Psoas muscle (tissue), 8 donors: ENCODE data around the gene PURA. TPM values are rescaled to one million over a fixed set of nuclear protein-coding genes. Genes with fewer than 3 reads are reported as not detected.
A peak's percentile ranks its signal among the peaks of the same experiment; 100 is the strongest.

Experiments used
- ATAC-seq, 4 donors: fragments of 200-7000 bp; cut with Tn5 transposase; one replicate each; pipeline ENCODE4 v1.9.1; 2020; ENCODE audit warnings: moderate library complexity in 3 of 4, mild to moderate bottlenecking in 2 of 4
- DNase-seq, 2 donors: peaks; one replicate each; pipeline ENCODE4 v3.0.0-alpha.2; 2020
- H3K27ac ChIP-seq: fragments of 200-600 bp; one replicate; pipeline ENCODE4 v1.8.0; 2022
- H3K27me3 ChIP-seq, 3 donors: fragments of 200-600 bp in 1 of 3; one replicate each; pipeline versions ENCODE4 v1.6.1 to v1.8.0; 2013 to 2022; ENCODE audit warnings: low read length in 2 of 3, mild to moderate bottlenecking in 2 of 3, moderate library complexity in 1 of 3; ENCODE audit not compliant: insufficient read depth in 3 of 3
- H3K36me3 ChIP-seq, 2 donors: fragments of 200-600 bp in 1 of 2; one replicate each; pipeline versions ENCODE4 v1.6.1 to v1.8.0; 2013 to 2022; ENCODE audit warnings: low read depth in 1 of 2, mild to moderate bottlenecking in 1 of 2, moderate library complexity in 1 of 2; ENCODE audit not compliant: insufficient read depth in 1 of 2
- H3K4me1 ChIP-seq: fragments of 200-600 bp; one replicate; pipeline ENCODE4 v1.8.0; 2022
- H3K4me3 ChIP-seq: fragments of 200-600 bp; one replicate; pipeline ENCODE4 v1.8.0; 2022; ENCODE audit warnings: mild to moderate bottlenecking
- H3K9me3 ChIP-seq: fragments of 200-600 bp; one replicate; pipeline ENCODE4 v1.8.0; 2022
- WGBS, 3 donors: extraction: QIAGEN DNeasy Blood & Tissue Kit; methylation state at CpG; one replicate each; pipeline versions ENCODE4 v1.1.6 to v1.1.7; 2013; 5-methylcytosine and 5-hydroxymethylcytosine counted together
- intact Hi-C, 2 donors: fragments of 100-400 bp; cut with DNase I; formaldehyde crosslinking; loops; one replicate each; pipeline versions ENCODE4 v1.11.0 to v1.14.2; 2022
- polyA plus RNA-seq, 3 donors: library from polyadenylated mRNA; stranded (reverse); fragments of 200-250 nt; gene quantifications; one replicate each; pipeline ENCODE4 v1.2.3, GENCODE V29; 2013
- total RNA-seq, 4 donors: library from RNA; stranded (reverse); fragmentation: NEBNext Ultra II Directional in 2 of 4; extraction: Animal tissue kit (Norgen Biotek cat#: 25700) in 2 of 4; gene quantifications; one replicate each; pipeline versions ENCODE4 v1.2.1 to v1.2.4, GENCODE V29; 2021 to 2023
- TF ChIP-seq, protein P1 (sequence below): fragments of 200-600 bp; IDR thresholded peaks from one replicate; pipeline ENCODE4 v1.8.0; 2022; ENCODE audit warnings: antibody characterized with exemption
- donor health status: healthy with polysubstance abuse.
- donor health status: DM: no; HTN: no; CAD: no; lungs with moderate emphysema.
- donor health status: Bipolar disorder and iron deficiency.
- donor health status: healthy.
- donor health status: DM: yes; HTN: yes; CAD: no.
- donor health status: DM: no; HTN: no; CAD: no.
- donor health status: DM: no; HTN: no; CAD: no.
- donor health status: DM: yes; HTN: yes; CAD: no.

The PURA gene
- total and polyA plus RNA-seq, 7 donors: 3.2 to 20.4 (median 11.8) TPM

DNA sequence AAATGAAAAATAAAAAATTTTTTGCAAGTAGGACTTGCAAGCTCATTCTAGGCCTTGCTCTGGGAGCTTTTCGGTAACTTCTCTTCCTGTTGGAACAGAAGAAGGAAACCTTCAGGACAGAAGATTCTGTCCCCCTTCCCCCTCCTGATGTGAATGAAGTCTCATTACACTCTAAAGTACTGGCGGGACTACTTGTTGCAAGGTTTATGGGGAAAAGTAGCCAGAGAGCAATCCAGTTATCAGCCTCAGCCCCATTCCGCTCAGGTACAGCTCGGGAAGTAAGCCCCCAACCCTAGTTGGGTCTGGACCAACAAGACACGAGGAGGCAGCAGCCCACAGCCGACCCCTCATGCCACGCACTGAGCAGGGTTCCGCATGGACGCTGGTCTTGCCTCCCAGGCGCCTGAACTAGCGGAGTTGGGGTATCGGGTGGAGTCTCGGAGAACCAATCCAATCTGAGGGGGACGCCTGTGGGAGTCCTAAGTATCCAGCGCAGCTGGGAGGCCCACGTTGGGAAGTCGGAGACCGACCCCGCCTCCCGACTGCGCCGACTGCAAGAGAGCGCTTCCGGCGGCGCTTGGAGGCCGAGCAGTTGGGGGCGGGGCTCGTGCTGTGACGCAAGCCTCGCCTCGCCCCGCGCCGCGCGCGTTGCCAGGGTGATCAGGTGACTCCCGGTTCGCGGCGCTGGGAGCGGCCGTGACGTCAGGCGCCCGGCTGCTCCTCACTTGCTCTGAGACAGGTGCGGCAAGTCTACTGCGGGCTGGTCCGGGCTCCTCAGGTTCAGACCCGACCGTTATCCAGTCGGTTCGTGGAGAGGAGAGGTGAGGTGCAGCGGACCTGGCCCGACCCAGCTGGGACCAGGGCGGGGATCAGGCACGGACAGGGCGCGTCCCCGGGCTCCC is 60.8 kb downstream of the PURA start, which contains the start of gene CYSTM1:
Gene CYSTM1 (plus strand): TSS at position 724 of the 902 bp plus-strand sequence. CDS start 19,278 bp downstream, outside the sequence.
- ATAC-seq (peak; percentile 86 to 90 (median 88)), DNase-seq (peak; percentile 97 to 98)
- H3K27me3 ChIP-seq: no peaks in the 10 kb centered on the region
- no peaks in the 10 kb centered on the region for H3K36me3 ChIP-seq
- H3K9me3 ChIP-seq: no peaks in the 10 kb centered on the region
- 2 to 4% (median 3%) methylated on average over 58 to 61 of the region's 61 CpGs for WGBS, 3 donors
- peaks cover 36% of the 10 kb centered on the region for H3K4me1 ChIP-seq
- TF ChIP-seq, protein P1, sequence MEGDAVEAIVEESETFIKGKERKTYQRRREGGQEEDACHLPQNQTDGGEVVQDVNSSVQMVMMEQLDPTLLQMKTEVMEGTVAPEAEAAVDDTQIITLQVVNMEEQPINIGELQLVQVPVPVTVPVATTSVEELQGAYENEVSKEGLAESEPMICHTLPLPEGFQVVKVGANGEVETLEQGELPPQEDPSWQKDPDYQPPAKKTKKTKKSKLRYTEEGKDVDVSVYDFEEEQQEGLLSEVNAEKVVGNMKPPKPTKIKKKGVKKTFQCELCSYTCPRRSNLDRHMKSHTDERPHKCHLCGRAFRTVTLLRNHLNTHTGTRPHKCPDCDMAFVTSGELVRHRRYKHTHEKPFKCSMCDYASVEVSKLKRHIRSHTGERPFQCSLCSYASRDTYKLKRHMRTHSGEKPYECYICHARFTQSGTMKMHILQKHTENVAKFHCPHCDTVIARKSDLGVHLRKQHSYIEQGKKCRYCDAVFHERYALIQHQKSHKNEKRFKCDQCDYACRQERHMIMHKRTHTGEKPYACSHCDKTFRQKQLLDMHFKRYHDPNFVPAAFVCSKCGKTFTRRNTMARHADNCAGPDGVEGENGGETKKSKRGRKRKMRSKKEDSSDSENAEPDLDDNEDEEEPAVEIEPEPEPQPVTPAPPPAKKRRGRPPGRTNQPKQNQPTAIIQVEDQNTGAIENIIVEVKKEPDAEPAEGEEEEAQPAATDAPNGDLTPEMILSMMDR: no peak
- peak within 1 kb of the TSS; percentile 95 for H3K4me3 ChIP-seq
- intact Hi-C loops: loop anchor here (1.0 to 5.0 kb wide), 2 partner anchors 48 to 173 kb away; partner anchors contain the start of gene HBEGF (in 2 of the 2)
- H3K27ac ChIP-seq: peak within 1 kb of the TSS; percentile 100

Other genes with a start within 250 kb of the PURA start
- 10 to 100 TPM in 1 of 4 donors, 1 to 10 TPM in 3; 1.7 to 19.6 (median 3.0) TPM for gene NRG2, start 70.8 kb upstream of the PURA start, total RNA-seq
- 1 to 10 TPM in 2 of 3 donors, under 1 TPM in 1; 0.42 to 6.5 (median 4.6) TPM for gene NRG2, start 70.8 kb upstream of the PURA start, polyA plus RNA-seq
- gene IGIP, start 11.8 kb downstream of the PURA start, total RNA-seq: 10 to 100 TPM in 2 of 4 donors, 1 to 10 TPM in 2; 5.1 to 11.6 (median 9.3) TPM
- gene IGIP, start 11.8 kb downstream of the PURA start, polyA plus RNA-seq: 1 to 10 TPM; 3.5 to 6.8 (median 3.6) TPM
- gene CYSTM1, start 61.1 kb downstream of the PURA start, total RNA-seq: 100 to 1,000 TPM; 193 to 408 (median 285) TPM
- 100 to 1,000 TPM; 217 to 601 (median 297) TPM for gene CYSTM1, start 61.1 kb downstream of the PURA start, polyA plus RNA-seq
- gene PFDN1, start 189.0 kb downstream of the PURA start, total RNA-seq: 10 to 100 TPM; 35.9 to 55.0 (median 42.3) TPM
- 100 to 1,000 TPM in 1 of 3 donors, 10 to 100 TPM in 2; 84.2 to 115 (median 90.6) TPM for gene PFDN1, start 189.0 kb downstream of the PURA start, polyA plus RNA-seq
- gene HBEGF, start 232.5 kb downstream of the PURA start, total RNA-seq: 10 to 100 TPM; 28.9 to 36.7 (median 34.2) TPM
- gene HBEGF, start 232.5 kb downstream of the PURA start, polyA plus RNA-seq: 10 to 100 TPM; 14.5 to 60.8 (median 27.6) TPM
- gene SLC4A9, start 246.1 kb downstream of the PURA start, total RNA-seq: not detected
- under 1 TPM in 1 of 3 donors, not detected in 2; 0.09 TPM for gene SLC4A9, start 246.1 kb downstream of the PURA start, polyA plus RNA-seq